ENCODE data around the gene HIC1. TPM values are rescaled to one million over a fixed set of nuclear protein-coding genes. Genes with fewer than 3 reads are reported as not detected.
A peak's percentile ranks its signal among the peaks of the same experiment; 100 is the strongest.

Gene HIC1, protein sequence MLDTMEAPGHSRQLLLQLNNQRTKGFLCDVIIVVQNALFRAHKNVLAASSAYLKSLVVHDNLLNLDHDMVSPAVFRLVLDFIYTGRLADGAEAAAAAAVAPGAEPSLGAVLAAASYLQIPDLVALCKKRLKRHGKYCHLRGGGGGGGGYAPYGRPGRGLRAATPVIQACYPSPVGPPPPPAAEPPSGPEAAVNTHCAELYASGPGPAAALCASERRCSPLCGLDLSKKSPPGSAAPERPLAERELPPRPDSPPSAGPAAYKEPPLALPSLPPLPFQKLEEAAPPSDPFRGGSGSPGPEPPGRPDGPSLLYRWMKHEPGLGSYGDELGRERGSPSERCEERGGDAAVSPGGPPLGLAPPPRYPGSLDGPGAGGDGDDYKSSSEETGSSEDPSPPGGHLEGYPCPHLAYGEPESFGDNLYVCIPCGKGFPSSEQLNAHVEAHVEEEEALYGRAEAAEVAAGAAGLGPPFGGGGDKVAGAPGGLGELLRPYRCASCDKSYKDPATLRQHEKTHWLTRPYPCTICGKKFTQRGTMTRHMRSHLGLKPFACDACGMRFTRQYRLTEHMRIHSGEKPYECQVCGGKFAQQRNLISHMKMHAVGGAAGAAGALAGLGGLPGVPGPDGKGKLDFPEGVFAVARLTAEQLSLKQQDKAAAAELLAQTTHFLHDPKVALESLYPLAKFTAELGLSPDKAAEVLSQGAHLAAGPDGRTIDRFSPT
- total RNA-seq: 10 to 100 TPM; 27.6 to 64.7 (median 50.0) TPM

- Histone ChIP-seq H3K27ac (peak within 1 kb of the TSS; percentile 87 to 92 (median 91)), H3K4me3 (peak within 1 kb of the TSS; percentile 49 to 69 (median 58)), H3K27me3 (peaks cover 0 to 23% of the 10 kb centered on the region in 2 donors), H3K4me1 (peaks cover 3 to 80% (median 40%) of the 10 kb centered on the region in 4 donors), H3K36me3 (peaks cover 0 to 25% (median 0%) of the 10 kb centered on the region in 3 donors), H3K9me3 (no peaks in the 10 kb centered on the region)
- WGBS, 2 donors: 2% methylated on average over 26 to 62 of the region's 72 CpGs
- DNase-seq (ENCODE audit: low spot score in 2 of 2): peak; percentile 66 to 71
- TF ChIP-seq POLR2A (IDR thresholded peaks at IDR 0.05) (peak; percentile 44 to 73), EP300 (IDR thresholded peaks at IDR 0.05) (peak in 1 of 2 donors; percentile 72)
- TF ChIP-seq, protein P1, sequence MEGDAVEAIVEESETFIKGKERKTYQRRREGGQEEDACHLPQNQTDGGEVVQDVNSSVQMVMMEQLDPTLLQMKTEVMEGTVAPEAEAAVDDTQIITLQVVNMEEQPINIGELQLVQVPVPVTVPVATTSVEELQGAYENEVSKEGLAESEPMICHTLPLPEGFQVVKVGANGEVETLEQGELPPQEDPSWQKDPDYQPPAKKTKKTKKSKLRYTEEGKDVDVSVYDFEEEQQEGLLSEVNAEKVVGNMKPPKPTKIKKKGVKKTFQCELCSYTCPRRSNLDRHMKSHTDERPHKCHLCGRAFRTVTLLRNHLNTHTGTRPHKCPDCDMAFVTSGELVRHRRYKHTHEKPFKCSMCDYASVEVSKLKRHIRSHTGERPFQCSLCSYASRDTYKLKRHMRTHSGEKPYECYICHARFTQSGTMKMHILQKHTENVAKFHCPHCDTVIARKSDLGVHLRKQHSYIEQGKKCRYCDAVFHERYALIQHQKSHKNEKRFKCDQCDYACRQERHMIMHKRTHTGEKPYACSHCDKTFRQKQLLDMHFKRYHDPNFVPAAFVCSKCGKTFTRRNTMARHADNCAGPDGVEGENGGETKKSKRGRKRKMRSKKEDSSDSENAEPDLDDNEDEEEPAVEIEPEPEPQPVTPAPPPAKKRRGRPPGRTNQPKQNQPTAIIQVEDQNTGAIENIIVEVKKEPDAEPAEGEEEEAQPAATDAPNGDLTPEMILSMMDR (IDR thresholded peaks at IDR 0.05): peak; percentile 92 to 99 (median 98)
Observed at GRCh38 chr17:2054512-2055291, at the start of gene HIC1. HIC1 (plus strand) TSS chr17:2055103; CDS start chr17:2056691, 1,588 bp downstream.

- Histone ChIP-seq H3K27ac (no peak overlapping the region), H3K4me3 (no peak overlapping the region), H3K4me1 (peaks cover 0 to 29% (median 0%) of the 10 kb centered on the region in 4 donors), H3K27me3 (peaks cover 0 to 8% of the 10 kb centered on the region in 2 donors), H3K36me3 (no peaks in the 10 kb centered on the region), H3K9me3 (no peaks in the 10 kb centered on the region)
- TF ChIP-seq EP300 (IDR thresholded peaks at IDR 0.05) (no peak), POLR2A (IDR thresholded peaks at IDR 0.05) (no peak)
- TF ChIP-seq, protein P1 (IDR thresholded peaks at IDR 0.05): no peak
- DNase-seq (ENCODE audit: low spot score in 2 of 2): no peak
- 84 to 86% methylated on average over 15 of the region's 15 CpGs for WGBS, 2 donors
Observed at GRCh38 chr17:2008332-2009126, 46.4 kb upstream of the HIC1 start.

GRCh38 chr17:2009737-2010136, 45.2 kb upstream of the HIC1 start:
- no peak overlapping the region for H3K27ac ChIP-seq
- peaks cover 0 to 39% (median 0%) of the 10 kb centered on the region in 4 donors for H3K4me1 ChIP-seq
- TF ChIP-seq POLR2A (IDR thresholded peaks at IDR 0.05) (no peak), EP300 (IDR thresholded peaks at IDR 0.05) (no peak)
- TF ChIP-seq, protein P1 (IDR thresholded peaks at IDR 0.05): no peak
- H3K4me3 ChIP-seq: no peak overlapping the region
- H3K27me3 ChIP-seq: peaks cover 0 to 8% of the 10 kb centered on the region in 2 donors
- H3K9me3 ChIP-seq: no peaks in the 10 kb centered on the region
- DNase-seq (ENCODE audit: low spot score in 2 of 2): no peak
- no peaks in the 10 kb centered on the region for H3K36me3 ChIP-seq
- 95 to 98% methylated on average over 7 to 10 of the region's 10 CpGs for WGBS, 2 donors

DNA sequence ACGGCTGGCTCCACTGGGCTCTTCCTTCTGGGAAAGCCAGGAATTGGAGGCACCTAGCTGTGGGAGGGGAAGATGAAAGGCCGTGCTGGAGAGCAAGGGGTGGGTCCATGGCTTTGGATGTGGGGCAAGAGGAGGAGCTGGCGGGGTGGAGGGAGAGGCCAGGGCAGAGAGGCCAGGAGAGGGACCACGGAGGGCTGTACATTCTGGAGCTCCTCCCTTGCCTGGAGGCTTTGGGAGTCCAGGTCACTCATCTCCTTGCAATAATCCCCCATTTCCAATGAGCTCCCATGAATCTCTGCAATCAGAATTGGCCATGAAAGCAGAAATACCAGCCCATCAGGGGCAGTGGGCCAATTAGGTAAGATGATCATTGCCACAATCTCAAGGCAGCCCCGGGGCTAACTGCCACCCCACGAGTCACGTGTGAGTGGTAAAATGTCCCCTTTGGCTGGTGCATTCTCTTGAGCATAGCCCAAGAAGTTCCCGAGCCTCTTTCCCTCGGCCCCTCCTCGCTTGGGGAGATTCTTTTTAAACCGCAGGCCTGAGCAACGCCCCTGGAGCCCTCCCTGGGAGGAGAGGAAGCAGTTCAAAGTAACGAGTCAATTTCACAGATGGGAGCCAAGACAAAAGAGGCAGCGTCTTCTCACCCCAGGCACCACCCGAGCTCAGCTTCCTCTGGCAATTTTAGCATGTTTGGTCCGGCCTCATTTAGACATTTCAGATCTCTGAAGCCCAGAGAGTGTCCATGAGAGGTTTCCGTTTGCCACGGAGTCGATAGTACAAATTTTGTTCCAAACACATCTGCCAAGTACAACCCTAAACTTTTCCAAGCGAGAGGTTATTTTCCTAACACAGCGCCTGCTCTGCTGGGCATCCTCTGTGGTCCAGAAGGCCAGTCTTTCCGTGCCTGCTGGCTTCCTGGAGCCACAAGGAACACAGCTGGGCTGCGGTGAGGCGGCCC, 43.2 kb upstream of the HIC1 start:
- peak; percentile 31 to 55 for DNase-seq (ENCODE audit: low spot score in 2 of 2)
- 15 to 19% methylated on average over 23 to 24 of the region's 24 CpGs for WGBS, 2 donors

More for the DNA sequence above, 43.2 kb upstream of the HIC1 start:
- Histone ChIP-seq H3K4me1 (peaks cover 0 to 44% (median 0%) of the 10 kb centered on the region in 4 donors), H3K27me3 (peaks cover 0 to 8% of the 10 kb centered on the region in 2 donors), H3K36me3 (no peaks in the 10 kb centered on the region), H3K27ac (peak overlapping the region in 3 of 4 donors; percentile 45 to 78 (median 65)), H3K4me3 (peak overlapping the region in 1 of 4 donors; percentile 31), H3K9me3 (no peaks in the 10 kb centered on the region)
- TF ChIP-seq, protein P1 (IDR thresholded peaks at IDR 0.05): no peak
- no peak for TF ChIP-seq POLR2A (IDR thresholded peaks at IDR 0.05)
- TF ChIP-seq EP300 (IDR thresholded peaks at IDR 0.05): peak in 1 of 2 donors; percentile 23
